GDM1 (cell line): ENCODE results near the gene RPTOR.
"Not testable (repeated sequence)": the region's sequence is repeated elsewhere in the genome, so short reads cannot be mapped to it uniquely, and the experiment has no call there.

Experiments used
- DNase-seq: peaks from one replicate; lab custom pipeline; 2025; lab: John Stamatoyannopoulos, UW

Gene RPTOR

GRCh38 chr17:80797741-80798594, 253.3 kb downstream of the RPTOR start:
- no peak for DNase-seq

- DNase-seq: no peak
Observed at GRCh38 chr17:80798595-80799537, 254.2 kb downstream of the RPTOR start.

DNA sequence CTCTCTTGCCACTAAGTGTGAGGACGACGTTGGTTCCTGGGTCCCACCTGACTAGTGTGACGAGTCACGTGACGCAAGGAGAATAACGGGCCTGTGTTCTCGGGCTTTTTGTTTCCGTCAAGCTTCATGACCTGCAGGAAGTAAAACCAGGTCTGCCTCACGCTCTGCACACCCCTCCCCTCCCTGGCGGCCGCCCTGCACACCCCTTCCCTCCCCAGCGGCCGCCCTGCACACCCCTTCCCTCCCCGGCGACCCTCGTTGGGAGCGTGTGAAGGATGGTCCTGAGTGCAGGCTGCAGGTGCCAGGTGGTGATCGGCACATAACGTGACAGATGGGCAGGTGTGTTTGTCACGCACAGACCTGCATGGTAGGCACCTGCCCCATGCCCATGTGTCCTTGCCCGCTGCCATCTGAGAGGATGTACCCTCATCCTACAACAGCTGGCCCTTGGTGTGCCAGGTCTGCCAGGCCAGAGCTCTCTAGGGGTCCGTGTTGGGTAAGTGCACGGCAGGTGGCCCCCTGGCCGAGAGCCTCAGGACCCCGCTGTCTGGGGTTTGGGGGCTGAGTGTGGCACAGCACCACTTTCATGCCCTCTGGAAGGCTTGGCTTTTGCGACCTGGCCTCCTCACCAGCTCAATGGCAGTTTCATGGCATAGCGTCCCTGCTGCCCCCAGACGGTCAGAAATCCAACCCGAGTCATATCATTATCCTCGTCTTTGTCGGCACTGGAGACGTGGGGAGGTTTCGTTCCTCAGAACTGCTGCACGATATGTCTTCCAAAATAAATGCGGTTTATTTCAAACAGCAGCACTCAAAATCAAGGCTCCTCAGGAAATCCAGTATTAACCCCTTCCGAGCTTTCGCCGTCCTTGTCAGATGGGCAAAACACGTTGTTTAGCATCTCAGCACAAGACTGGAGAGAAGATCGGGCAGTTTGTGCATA, 255.2 kb downstream of the RPTOR start:
- no peak for DNase-seq

- DNase-seq: no peak
Observed at GRCh38 chr17:80800481-80801391, 256.1 kb downstream of the RPTOR start.

DNA sequence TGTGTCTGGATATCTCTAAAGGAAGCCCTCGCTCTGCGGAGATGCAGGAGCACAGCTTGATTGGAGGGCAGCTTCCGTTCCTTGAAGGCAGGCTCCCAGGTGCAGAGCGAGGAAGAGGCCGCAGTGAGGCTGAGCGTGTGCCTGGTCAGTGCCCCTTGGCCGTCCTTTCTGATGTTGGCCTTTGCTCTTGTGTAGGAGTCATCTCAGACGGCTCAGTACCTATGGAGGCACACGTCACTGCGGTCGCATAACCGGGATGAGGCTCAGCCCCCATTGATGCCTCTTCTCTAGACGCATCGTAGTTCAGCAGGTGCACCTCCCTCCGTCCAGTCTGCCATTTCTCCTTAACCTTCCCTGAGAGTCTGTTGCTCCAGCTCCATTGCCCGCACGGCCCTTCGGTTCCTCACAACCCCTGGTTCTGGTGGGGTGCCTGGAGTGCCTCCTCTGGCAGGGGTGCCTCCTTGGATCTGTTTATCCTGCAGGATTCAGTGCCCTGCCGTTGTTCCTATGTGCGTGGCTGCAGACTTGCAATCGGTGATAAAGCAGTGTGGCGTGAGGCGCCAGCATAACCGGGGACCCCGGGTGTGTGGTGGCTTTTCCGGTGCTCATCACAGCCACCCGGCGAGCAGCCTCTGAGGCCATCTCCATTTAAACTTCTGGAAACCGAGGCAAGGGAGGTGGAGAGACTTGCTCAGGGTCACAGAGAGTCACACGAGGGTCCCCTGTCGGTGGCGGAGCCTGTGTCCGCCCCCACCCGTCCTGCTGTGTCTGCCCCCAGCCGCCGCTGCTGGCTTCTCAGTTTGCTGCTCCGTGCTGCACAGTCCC, 258.2 kb downstream of the RPTOR start:
- DNase-seq: no peak

GRCh38 chr17:80803451-80804428, 259.1 kb downstream of the RPTOR start:
- no peak for DNase-seq

DNA sequence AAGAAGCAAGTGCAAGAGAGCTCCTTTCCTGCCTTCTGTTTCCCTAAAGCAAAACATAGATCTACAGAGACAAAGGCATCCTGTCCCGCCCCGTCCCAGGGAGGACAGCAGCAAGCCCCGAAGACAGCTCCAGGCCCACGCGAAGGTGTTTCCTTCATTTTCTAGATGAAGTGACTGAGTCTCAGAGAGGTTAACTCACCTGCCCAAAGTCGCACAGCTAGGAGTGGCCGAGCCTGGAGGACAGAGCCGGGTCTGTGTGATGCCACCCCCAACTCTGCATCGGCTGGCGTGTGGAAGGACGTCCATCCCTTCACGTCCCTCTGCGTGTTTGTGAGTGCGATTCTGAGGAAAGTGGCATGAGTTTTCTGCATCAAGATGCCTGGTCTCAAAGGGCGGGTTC, 259.8 kb downstream of the RPTOR start:
- DNase-seq: no peak

GRCh38 chr17:80805032-80805751, 260.6 kb downstream of the RPTOR start:
- no peak for DNase-seq

- DNase-seq: no peak
Observed at GRCh38 chr17:80807014-80807413, 262.4 kb downstream of the RPTOR start.

GRCh38 chr17:80807882-80808281, 263.2 kb downstream of the RPTOR start:
- no peak for DNase-seq

DNA sequence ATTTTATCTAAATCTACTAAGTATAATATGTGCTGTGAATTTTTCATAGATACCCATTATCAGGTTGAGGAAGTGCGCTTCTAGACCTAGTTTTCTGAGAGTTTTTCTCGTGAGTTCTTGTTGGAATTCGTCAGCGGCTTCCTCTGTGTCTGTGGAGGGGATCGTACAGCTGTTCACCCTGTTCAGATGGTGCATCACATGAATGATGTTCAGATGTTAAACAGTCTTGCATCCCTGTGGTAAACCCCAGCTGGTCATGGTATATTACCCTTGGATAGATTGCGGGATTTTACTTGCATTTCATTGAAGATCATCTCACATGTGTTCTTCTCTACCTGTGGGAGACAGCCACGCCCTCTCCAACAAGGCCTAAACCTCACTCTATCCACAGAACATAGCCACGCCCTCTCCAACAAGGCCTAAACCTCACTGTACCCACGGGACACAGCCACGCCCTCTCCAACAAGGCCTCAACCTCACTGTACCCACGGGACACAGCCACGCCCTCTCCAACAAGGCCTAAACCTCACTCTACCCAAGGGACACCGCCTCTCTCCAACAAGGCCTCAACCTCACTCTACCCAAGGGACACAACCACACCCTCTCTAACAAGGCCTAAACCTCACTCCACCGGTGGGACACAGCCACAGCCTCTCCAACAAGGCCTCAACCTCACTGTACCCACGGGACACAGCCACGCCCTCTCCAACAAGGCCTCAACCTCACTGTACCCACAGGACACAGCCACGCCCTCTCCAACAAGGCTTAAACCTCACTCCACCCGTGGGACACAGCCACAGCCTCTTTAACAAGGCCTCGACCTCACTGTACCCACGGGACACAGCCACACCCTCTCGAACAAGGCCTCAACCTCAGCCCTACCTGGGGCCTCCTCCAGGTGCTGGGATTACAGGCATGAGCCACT, 266.8 kb downstream of the RPTOR start:
- no peak for DNase-seq

DNA sequence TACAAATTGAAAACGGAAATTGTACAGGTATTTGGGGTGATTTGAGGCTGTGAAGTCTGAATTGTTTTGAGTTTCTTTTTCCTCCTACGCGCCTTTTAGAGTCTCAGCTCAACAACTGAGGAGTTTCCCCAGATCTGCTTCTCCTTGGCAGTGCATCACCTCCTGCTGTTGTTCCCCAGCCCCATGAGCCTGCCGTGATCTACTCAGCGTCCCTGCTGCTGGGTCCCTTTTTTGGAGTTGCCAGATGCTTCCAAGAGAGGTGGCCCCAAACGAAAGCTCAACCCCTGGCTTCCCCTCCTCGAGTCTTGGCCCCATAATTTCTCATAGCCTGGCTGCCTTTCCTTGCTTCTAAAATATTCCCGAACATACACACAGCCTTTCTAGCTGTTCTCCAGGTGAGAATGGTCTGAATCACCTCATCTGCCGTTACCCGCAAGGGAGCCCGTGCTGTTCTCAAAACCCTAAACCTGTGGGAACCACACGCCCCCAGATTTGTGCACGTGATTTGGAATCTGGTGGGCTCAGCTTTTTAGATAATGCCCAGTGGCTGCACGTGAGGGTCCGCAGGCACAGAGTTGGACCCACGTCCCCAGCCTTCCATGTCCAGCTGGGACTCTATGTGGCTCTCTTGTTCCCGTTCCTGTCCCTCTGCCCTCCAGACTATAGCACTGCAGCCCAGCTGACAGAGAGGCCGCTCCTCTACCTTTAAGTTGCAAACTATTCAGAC, 267.9 kb downstream of the RPTOR start:
- no peak for DNase-seq

DNA sequence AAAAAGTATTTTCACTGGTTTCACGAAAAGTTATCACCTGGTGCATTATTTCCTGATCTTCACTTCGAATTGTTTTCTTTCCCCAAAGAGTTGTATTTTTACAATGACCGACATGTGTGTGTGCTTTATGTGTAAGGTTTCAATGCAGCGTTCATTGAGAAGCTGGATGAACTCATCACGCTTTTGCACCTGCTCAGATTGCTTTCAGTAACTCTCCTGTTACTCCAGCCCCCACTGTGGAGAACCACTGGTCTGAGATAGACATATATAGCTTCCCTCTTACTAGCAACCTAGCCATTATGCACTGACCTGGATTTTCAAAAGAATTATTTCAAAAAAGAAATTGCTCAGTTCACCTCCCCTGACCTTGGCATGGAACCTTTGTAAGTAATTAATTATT, 268.7 kb downstream of the RPTOR start:
- DNase-seq: no peak

DNA sequence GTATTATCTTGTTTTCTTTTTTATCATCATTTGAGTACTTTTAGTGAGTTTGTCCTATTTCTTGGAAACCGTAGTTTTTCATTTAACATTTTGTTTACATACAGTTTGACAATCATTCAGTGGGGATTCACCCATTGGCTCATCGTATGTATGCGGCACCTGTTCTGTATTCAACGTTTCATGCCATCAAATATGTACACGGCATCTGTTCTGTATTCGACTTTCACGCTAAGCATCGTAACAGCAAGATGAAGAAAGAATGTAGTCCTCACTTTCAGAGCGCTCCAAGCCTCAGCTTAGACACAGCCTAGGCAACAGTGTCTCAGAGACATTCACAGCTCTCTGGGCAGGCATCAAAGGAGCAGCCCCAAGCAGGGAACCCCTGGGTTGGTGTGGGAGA, 269.9 kb downstream of the RPTOR start:
- DNase-seq: no peak

DNA sequence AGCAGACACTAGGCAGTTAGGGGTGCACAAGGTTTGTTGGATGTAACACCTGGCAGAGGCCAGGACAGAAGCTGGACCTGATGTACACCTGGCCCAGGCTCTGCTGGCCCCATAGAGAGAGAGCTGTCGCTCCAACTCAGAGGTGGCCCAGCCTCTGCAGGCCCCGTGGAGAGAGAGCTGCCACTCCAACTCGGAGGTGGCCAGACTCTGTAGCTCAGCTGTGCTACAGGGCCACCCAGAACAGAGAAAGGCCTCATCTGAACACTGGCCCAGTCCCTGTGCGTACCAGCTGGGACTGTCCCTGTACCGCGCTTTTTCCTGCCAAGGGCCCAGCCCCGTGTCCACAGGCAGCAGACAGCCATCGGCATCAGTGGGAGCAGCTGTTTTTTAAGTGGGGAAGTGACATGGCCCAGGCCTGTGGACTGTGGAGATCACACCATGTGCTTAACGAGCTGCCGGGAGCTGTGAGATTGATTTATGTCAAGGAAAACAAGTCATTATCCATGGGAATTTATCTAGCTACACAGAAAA, 270.6 kb downstream of the RPTOR start:
- no peak for DNase-seq

DNA sequence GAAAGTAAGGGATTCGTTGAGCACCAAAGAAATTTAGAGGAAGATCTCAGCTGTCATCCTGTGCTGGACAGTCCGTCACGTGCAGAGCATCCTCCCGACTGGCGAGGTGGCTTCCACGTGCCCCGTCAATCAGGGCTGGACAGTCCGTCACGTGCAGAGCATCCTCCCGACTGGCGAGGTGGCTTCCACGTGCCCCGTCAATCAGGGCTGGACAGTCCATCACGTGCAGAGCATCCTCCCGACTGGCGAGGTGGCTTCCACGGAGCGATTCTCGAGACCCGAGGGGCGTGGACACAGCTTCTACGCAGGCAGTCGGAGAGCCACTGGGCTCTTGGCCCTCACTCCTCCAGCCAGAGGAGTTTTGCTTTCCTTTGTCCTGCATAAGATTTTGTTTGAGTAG, 271.1 kb downstream of the RPTOR start:
- not testable (repeated sequence) for DNase-seq
